Thyroid gland (tissue), 4 donors: ENCODE data around the gene ITGA1. TPM values are rescaled to one million over a fixed set of nuclear protein-coding genes. Genes with fewer than 3 reads are reported as not detected.

Experiments
- DNase-seq, 2 donors: peaks; one replicate each; pipeline ENCODE4 v3.0.0-alpha.2; 2019
- H3K27ac ChIP-seq, 3 donors: fragments of 200-600 bp; sonication (generic); 1 replicate in 2 of 3; 2 replicates in 1 of 3; pipeline ENCODE4 v1.5.1; 2016 to 2019; ENCODE audit warnings: mild to moderate bottlenecking in 1 of 3, moderate library complexity in 1 of 3
- H3K27me3 ChIP-seq: fragments of 200-600 bp; sonication (generic); one replicate; pipeline ENCODE4 v1.5.1; 2019
- H3K36me3 ChIP-seq, 2 donors: fragments of 200-600 bp; sonication (generic); one replicate each; pipeline ENCODE4 v1.5.1; 2016 to 2019
- H3K4me1 ChIP-seq, 2 donors: fragments of 200-600 bp; sonication (generic); one replicate each; pipeline ENCODE4 v1.5.1; 2017 to 2019
- H3K4me3 ChIP-seq, 3 donors: fragments of 200-600 bp; sonication (generic); replicated peaks in 1 of 3; 1 replicate in 2 of 3; 2 replicates in 1 of 3; pipeline ENCODE4 v1.5.1; 2016; ENCODE audit warnings: mild to moderate bottlenecking in 1 of 3
- H3K9me3 ChIP-seq: fragments of 200-600 bp; sonication (generic); one replicate; pipeline ENCODE4 v1.5.1; 2017
- POLR2A ChIP-seq, 2 donors: fragments of 450-650 bp; IDR thresholded peaks; one replicate each; pipeline ENCODE4 v1.6.1; 2017; ENCODE audit warnings: antibody characterized with exemption in 2 of 2, mild to moderate bottlenecking in 2 of 2, moderate library complexity in 1 of 2
- WGBS, 2 donors: methylation state at CpG; one replicate each; pipeline ENCODE4 v1.1.5; 2017; 5-methylcytosine and 5-hydroxymethylcytosine counted together
- intact Hi-C: fragments of 100-400 bp; cut with DNase I; formaldehyde crosslinking; loops from one replicate; pipeline ENCODE4 v1.15.1; 2023
- total RNA-seq, 4 donors: library from RNA; depleted of rRNA; stranded (reverse); fragments of >200 nt; gene quantifications; one replicate each; pipeline ENCODE4 v1.2.3, GENCODE V29; 2016
- TF ChIP-seq, protein P1 (sequence below), 6 experiments: fragments of 200-600 bp in 3 of 6; fragments of 450-650 bp in 3 of 6; sonication (generic) in 3 of 6; IDR thresholded peaks; one replicate each; pipeline ENCODE4 v1.5.1; 2016 to 2019; ENCODE audit warnings: antibody characterized with exemption in 6 of 6, mild to moderate bottlenecking in 2 of 6, inconsistent platforms in 1 of 6, moderate library complexity in 1 of 6

Gene ITGA1
- total RNA-seq, 4 donors from 2014 or later: 38.7 to 85.9 (median 52.6) TPM

DNA sequence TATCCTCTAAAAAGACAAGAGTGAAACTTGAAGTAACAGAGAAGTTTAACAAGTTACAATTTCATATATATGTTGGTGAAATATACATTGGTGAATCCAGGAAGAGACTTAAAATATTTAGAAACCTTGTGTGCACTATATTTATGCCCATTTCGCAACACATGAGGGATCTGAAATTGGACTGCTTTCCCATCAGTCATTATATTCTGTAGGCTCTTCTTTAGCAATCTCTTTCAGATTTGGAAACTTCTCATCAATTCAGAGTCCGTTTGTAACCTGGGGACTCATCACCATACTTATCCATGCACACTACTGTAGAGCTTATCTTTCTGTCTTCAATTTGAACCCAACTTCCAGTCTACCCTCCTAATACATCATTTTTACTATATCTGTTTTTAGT, 2.1 kb downstream of the ITGA1 start:
- no peak for TF ChIP-seq POLR2A (IDR thresholded peaks at IDR 0.05)
- TF ChIP-seq, protein P1, sequence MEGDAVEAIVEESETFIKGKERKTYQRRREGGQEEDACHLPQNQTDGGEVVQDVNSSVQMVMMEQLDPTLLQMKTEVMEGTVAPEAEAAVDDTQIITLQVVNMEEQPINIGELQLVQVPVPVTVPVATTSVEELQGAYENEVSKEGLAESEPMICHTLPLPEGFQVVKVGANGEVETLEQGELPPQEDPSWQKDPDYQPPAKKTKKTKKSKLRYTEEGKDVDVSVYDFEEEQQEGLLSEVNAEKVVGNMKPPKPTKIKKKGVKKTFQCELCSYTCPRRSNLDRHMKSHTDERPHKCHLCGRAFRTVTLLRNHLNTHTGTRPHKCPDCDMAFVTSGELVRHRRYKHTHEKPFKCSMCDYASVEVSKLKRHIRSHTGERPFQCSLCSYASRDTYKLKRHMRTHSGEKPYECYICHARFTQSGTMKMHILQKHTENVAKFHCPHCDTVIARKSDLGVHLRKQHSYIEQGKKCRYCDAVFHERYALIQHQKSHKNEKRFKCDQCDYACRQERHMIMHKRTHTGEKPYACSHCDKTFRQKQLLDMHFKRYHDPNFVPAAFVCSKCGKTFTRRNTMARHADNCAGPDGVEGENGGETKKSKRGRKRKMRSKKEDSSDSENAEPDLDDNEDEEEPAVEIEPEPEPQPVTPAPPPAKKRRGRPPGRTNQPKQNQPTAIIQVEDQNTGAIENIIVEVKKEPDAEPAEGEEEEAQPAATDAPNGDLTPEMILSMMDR (IDR thresholded peaks at IDR 0.05): no peak
- peak overlapping the region in 2 of 3 donors; percentile 91 to 94 for H3K27ac ChIP-seq

DNA sequence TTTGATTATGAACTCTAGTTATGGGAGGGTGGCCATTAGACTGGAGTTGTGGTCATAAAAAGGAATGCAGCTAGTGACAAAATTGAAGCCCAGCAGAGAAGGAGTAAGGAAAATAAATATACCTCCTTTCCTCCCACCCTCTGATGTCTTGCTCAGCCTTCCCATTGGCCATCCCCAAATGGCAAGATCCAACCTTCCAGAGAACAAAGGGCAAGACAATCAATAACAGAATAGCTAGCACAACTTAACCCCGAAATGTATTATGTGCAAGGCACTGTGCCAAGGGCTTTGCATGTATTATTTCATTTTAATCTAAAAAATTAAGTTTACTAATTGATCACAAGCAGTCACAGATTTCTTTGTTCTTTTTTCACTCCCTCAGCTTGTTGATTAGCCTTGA, 3.6 kb downstream of the ITGA1 start:
- H3K9me3 ChIP-seq: no peaks in the 10 kb centered on the region
- no peaks in the 10 kb centered on the region for H3K27me3 ChIP-seq
- WGBS, 2 donors: 81 to 90% methylated on average over 1 of the region's 1 CpG
- intact Hi-C loops: no loop called here
- H3K36me3 ChIP-seq: no peaks in the 10 kb centered on the region
- H3K27ac ChIP-seq: peak overlapping the region in 1 of 3 donors; percentile 91
- peaks cover 21 to 31% of the 10 kb centered on the region in 2 donors for H3K4me1 ChIP-seq
- DNase-seq: no peak
- H3K4me3 ChIP-seq: no peak overlapping the region
- TF ChIP-seq, protein P1 (IDR thresholded peaks at IDR 0.05): no peak
- no peak for TF ChIP-seq POLR2A (IDR thresholded peaks at IDR 0.05)

More for the DNA sequence above, 2.1 kb downstream of the ITGA1 start:
- Histone ChIP-seq H3K9me3 (no peaks in the 10 kb centered on the region), H3K4me3 (no peak overlapping the region), H3K27me3 (no peaks in the 10 kb centered on the region), H3K4me1 (peaks cover 8 to 15% of the 10 kb centered on the region in 2 donors), H3K36me3 (no peaks in the 10 kb centered on the region)
- 62 to 77% methylated on average over 2 of the region's 2 CpGs for WGBS, 2 donors
- no peak for DNase-seq
- intact Hi-C loops: loop anchor here (2.0 to 10.0 kb wide), 2 partner anchors 75 to 127 kb away; no protein-coding TSS in a partner anchor

DNA sequence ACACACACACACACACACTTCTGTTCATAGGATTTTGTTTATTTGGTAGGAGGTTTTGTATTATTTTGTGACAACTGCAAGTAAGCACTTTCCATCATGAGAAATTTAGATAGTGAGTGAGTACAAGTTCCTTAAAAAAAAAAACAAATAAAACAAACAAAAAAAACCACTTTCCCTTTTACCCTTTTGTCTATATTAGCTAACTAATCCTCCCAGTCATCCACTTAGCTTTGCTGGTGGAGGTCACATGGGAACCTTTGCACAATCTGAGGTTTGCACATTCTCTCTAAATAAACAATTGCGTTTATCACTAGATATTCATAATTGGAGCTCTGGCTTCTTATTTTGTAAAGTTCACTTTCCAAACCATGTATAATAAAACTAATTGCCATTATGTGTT, 6.8 kb downstream of the ITGA1 start:
- Histone ChIP-seq H3K27me3 (no peaks in the 10 kb centered on the region), H3K4me1 (peaks cover 26 to 48% of the 10 kb centered on the region in 2 donors), H3K4me3 (no peak overlapping the region), H3K27ac (peak overlapping the region; percentile 53 to 98 (median 67)), H3K36me3 (no peaks in the 10 kb centered on the region), H3K9me3 (no peaks in the 10 kb centered on the region)
- intact Hi-C loops: no loop called here
- TF ChIP-seq, protein P1 (IDR thresholded peaks at IDR 0.05): no peak
- TF ChIP-seq POLR2A (IDR thresholded peaks at IDR 0.05): no peak
- 19 to 22% methylated on average over 1 of the region's 1 CpG for WGBS, 2 donors
- DNase-seq: peak in 1 of 2 donors; percentile 14

DNA sequence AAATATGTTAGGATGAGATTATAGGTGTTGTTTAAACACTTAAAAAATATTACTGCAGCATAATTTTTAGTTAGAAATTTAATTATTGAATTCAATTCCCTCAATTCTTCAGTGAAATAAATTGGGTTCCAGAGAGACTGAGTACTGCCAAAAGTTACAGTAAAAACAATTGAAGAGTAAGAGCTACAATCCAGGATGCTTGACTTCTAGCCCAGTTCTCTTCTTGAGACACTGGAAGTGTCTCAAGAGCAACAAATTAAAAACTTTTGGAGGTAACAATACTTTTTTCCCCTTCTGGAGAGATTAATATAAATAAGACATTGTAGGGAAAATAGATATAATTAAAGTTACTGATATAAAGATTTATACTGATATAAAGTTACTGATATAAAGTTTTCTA, 8.3 kb downstream of the ITGA1 start:
- Histone ChIP-seq H3K36me3 (no peaks in the 10 kb centered on the region), H3K9me3 (no peaks in the 10 kb centered on the region), H3K4me3 (no peak overlapping the region), H3K27ac (peak overlapping the region in 2 of 3 donors; percentile 67 to 98), H3K27me3 (no peaks in the 10 kb centered on the region), H3K4me1 (peaks cover 28 to 54% of the 10 kb centered on the region in 2 donors)
- no peak for TF ChIP-seq POLR2A (IDR thresholded peaks at IDR 0.05)
- TF ChIP-seq, protein P1 (IDR thresholded peaks at IDR 0.05): no peak
- intact Hi-C loops: no loop called here
- no peak for DNase-seq

GRCh38 chr5:52796516-52797103, 8.9 kb downstream of the ITGA1 start:
- no peaks in the 10 kb centered on the region for H3K36me3 ChIP-seq
- peaks cover 34 to 60% of the 10 kb centered on the region in 2 donors for H3K4me1 ChIP-seq
- no peak for DNase-seq
- no peaks in the 10 kb centered on the region for H3K9me3 ChIP-seq
- H3K27me3 ChIP-seq: no peaks in the 10 kb centered on the region
- WGBS, 2 donors: 81% methylated on average over 2 of the region's 2 CpGs
- H3K4me3 ChIP-seq: no peak overlapping the region
- peak overlapping the region; percentile 7 to 98 (median 67) for H3K27ac ChIP-seq
- intact Hi-C loops: no loop called here
- TF ChIP-seq, protein P1 (IDR thresholded peaks at IDR 0.05): no peak
- TF ChIP-seq POLR2A (IDR thresholded peaks at IDR 0.05): no peak
